HG02571 (cell line): Measurements from ENCODE around the gene BCO2.

Experiments used
- ATAC-seq: cut with Tn5 transposase; IDR thresholded peaks from one replicate; pipeline ENCODE4 v1.9.1; 2021; ENCODE audit warnings: mild to moderate bottlenecking, moderate library complexity; ENCODE audit not compliant: unreplicated experiment

Gene BCO2

DNA sequence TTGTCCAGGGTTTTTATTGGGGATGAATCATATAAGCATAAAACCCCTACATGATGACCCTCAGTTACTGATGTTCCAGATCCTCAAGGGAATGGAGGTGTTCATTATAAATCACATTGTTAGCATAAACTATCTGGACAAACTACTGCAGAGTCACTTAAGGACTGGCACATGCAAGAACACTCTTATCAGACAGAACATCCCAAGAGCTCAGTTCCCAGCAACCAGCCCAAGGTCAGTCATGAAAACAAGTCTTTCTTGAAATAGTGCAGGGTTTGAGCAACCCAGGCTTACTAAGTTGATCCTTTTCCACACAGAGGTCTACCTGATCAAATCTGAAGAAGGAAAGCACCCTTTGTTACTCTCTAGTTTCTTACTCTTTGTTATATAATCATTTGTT, 37.4 kb downstream of the BCO2 start:
- ATAC-seq: no peak

DNA sequence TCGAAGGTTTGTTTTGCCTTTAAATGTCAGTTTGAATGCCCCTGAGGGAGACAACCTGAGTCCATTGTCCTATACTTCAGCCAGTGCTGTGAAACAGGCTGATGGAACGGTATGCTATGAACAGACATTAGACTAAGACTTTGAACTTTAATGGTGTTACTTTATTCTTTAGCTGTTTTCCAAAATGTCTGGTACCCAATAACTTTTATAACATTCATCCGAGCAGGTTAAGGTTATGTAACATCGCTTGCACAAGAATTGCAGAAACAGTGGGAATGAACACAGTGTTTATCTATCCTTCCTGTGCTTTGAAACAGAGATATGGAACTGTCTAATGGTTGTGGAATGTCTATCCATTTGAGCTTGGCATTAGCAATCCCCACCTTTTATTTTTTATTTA, 38.4 kb downstream of the BCO2 start:
- ATAC-seq: no peak

DNA sequence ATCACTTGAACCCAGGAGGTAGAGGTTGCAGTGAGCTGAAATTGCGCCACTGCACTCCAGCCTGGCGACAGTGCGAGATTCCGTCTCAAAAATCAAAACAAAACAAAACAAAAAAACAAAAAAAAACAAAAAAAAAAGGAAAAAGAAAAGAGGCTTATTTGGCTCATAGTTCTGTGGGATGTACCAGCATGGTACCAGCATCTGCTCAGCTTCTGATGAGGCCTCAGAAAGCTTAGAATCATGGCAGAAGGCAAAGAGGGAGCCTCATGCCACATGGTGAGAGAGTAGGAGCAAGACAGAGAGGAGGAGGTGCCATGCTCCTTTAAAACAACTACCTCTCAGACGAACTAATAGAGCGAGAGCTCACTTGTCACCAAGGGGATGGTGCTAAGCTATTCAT, 40.3 kb downstream of the BCO2 start:
- ATAC-seq: no peak

DNA sequence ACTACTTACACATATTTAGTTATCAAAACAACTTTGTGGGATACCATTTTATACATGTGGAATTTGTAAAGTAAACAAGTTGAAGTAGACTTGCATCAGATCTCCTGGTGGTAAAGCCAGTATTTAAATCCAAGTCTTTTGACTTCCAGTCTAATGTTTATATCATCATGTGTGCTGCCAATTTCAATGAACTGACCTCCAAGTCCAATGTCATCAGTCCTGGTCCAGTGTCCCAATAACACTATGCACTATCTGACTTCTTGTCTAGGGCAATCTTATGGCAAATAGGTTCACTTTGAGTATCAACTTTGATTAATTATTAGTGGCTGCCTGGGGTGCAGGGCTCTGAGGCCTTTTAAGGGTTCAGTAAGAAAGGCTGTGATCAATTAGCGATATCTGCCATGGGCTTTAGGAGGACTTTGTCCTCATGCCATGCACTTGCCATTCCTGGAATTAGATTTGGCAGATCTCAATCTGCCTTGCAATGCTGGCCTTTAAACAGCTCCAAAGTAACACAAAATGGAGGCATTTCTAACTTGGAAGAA, 41.3 kb downstream of the BCO2 start:
- ATAC-seq: no peak

DNA sequence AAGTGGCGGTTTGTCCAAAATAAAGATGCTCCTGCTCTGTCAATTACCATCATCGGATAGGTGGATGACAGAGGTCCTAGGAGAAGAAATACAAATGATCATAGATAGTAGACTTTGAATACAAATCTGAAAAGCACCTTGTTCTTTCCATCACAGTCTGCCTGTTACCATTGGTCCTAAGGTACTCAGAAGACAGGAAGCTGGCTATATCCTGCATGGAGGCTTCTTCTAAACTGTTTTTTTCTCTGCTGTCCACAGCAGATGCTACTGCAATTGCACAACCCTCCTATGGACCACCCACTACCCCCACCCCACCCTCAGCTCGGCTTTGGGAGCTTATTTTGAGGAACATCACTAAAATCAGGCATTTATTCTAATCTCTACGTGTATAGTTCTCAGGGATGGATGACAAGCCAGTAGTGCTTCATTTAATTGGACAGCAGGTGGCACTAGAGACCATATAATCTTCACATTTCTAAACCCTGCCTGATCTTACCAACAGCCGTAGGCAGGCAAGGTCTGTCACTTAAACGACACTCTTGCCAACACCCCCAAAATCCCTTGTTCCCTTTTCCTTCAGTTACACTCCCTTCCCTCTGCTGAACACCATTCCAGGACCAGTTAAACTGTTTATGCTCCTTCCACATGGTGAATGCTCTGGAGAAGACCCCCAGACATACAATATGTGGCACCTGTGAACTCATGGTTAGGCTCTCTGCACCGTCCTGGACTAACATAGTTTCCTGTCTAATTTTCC, 44.3 kb downstream of the BCO2 start:
- ATAC-seq: peak; percentile 98

DNA sequence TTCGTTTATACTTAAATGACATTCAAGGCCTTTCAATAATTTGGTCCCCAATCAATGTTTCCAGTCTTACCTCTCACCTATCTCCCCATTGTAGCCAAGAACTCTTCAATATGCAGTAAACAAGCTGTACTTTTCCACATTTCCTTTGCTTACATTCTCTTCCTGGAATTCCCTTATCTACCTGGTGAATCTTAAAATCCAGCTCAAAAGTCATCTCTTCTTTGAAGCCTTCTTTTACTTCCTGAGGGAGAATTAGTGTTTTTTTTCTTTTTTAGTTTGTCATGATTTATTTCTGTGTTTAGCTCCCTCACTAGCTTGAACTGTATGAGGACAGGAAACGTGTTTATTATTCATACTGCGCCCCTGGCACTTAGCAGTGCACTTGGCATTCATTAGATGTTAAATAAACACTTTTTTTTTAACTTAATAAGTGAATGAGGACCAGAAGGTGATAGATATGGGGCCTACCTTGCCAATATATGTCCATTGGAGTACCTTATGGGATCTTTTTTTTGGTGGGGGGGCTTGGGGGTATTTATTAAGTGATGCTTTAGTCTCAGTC, 46.0 kb downstream of the BCO2 start:
- ATAC-seq: no peak

DNA sequence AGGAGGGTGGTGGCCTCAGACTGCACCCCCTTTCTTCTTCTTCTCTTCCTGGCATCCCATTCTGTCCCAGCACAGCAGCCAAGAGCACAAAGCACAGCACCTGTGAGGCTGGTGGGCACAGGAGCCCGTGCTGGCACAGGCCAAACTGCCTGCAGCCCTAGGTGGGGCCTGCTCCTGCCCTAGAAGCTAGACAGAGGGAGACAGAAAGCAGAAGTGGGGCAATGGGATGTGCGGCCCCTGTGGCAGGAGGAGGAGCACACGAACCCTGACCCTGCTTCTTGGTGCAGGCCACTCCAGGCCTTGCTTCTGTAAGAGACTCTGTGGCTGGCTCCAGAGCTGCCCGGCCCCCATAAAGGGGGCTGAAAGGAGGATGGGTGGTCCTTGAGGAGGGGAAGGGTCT, 47.0 kb downstream of the BCO2 start:
- no peak for ATAC-seq

DNA sequence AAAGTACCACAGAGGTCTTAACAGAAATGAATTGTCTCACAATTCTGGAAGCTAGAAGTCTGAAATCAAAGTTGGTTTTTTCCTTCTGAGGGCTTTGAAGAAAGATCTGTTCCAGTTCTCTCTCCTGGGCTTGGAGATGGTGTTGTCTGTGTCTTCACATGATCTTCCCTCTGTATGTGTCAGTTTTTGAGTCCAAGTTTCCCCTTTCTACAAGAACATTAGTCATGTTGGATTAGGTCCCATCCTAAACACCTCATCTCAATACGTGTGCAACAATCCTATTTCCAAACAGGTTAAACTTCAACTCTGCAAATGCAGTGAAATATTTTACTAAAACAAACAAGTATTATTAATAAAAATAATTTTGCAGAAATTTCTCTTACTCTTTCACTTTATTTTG, 47.8 kb downstream of the BCO2 start:
- no peak for ATAC-seq

DNA sequence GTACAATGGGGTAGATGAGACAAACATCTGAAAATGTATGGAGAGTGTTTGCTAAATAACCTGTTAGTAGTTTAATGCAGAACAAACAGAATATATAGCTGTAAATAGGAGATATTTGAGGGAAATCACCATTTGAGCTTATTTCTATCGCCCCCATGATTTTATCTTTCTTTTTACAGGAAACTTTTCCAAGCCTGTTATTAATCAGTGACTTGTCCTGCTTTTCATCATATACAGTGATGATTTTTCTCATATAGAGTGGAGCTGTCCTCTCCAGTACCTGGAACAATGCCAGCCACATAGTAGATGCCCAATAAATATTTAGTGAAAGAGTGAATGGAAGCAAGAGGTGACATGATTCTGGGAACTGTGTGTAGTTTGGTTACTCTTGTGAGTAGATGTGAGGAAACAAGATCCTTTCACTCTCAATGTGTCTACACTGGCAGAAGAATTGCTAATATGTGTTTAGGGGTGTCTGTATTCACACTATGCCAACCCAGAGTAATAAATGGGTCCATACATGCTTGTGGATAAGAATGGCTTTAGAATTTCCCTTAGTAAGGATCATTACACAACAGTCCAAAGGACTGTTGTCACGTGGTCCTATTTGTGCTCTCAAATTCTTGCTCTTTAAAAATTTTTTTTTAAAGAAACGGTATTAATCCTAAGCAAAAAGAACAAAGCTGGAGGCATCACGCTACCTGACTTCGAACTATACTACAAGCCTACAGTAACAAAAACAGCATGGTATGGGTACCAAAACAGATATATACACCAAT, 48.6 kb downstream of the BCO2 start:
- ATAC-seq: no peak

DNA sequence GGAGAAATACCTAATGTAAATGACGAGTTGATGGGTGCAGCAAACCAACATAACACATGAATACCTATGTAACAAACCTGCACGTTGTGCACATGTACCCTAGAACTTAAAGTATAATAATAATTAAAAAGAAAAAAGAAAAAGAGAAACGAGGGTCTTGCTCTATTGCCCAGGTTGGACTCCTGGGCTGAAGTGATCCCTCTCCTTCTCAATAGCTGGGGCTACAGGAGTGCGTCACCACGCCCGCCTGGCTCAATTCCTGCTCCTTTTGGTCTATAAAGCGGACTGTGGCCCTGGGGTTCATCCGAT, 50.4 kb downstream of the BCO2 start:
- no peak for ATAC-seq

DNA sequence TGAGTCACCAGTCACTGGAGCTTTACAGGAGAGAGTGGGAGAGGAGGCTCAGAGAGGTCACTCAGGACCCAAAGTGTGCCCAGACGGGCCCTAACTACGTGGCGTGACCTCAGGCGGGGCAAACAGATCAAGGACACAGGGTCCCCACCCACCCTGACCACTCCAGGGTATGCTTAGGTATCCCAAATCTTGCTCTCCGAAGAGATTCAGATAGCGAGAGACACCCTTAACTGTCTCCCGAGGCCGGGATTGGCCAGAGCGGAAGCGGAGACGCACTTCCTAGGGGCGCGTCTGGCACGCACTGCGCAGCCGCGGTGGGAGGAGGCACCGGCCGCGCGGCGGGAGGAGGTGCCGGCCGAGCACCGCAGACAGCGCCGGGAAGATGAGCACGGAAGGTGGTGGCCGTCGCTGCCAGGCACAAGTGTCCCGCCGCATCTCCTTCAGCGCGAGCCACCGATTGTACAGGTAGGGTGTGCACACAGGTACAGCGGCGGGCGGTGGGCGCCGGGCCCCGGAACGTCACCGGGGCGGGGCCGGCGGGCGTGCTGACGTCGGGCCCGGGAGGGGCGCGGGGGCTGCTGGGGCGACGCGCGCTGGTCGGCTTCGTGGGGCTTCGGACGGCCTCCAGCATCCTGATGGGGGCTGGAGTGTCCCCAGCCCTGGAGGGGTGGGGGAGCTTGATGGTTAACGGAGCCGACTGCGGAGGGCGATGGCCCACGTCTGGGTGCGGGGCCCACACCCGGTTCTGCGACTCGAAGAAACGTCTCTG, 50.9 kb downstream of the BCO2 start, which contains the start of gene PTS:
PTS (plus strand) TSS at position 367 of the 769 bp plus-strand sequence; CDS start at position 383, 16 bp downstream.
- ATAC-seq: peak; percentile 96

DNA sequence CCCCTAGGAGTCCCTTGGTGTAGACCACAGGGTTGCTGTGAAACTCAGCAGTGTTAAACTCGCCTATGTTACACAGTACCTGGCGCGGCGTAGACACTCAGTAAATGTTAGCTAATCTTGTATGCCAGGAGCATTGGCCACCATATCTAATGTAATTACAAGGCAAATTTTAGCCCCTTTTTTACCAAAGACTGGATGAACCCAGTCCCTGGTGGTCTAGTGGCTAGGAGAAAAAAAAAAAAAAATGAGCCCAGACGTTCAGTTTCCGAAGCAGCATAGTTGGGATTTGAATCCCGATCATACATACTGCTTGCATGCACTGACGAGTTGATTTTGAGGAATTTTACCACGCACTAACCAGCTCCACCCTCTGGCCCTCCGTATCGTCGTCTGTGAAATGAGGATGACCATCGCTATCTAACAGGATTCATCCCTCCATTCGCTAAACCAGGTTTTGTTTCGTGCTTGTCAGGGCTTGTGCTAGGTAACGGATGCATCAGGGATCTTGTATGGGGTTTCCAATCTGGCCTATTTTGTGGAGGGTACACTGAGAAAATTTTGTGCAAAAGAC, 51.6 kb downstream of the BCO2 start:
- peak; percentile 51 for ATAC-seq

DNA sequence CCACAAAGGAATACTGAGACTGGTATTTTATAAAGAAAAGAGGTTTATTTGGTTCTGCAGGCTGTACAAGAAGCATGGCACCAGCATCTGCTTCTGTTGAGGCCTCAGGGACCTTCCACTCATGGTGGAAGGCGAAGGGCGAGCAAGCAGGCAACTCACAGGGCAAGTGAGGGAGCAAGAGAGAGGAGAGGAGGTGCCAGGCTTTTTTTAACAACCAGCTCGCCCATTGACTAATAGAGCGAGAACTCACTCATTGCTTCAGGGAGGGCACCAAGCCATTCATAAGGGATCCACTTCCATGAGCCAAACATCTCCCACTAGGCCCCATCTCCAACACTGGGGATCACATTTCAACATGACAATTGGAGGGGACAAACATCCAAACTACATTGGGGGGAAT, 52.2 kb downstream of the BCO2 start:
- ATAC-seq: no peak

DNA sequence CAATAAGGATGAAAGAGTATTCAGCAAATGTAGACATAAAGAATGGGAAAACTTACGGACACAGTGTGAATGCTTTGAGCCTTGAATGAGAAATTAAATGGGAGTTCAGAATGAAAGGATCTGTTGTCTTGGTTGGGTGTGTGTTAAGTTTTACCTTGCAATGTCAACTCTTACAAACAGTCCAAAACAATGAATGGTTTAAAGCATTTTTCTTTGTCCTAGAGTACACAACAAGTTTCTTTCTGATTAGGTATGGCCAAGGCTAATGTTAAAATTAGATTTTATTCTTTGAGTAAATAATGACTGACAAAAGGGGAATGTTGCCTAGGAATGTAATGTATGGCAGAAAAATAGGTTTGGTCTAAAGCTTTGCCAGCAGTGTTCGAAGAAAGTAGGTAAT, 53.4 kb downstream of the BCO2 start:
- ATAC-seq: no peak

DNA sequence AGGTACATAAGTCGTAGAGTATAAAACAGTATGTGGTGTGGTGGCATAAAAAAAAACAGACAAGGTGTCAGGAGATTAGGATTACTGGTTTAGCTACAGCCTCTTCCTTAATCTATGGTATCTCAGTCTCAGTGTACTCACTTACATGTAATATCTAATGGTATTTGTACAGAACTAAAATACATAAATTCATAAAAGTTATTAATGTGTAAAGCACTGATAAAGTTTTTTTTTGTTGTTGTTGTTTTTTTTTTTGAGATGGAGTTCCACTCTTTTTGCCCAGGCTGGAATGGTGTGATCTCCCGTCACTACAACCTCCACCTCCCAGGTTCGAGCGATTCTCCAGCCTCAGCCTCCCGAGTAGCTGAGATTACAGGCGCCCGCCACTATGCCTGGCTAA, 53.8 kb downstream of the BCO2 start:
- ATAC-seq: no peak

DNA sequence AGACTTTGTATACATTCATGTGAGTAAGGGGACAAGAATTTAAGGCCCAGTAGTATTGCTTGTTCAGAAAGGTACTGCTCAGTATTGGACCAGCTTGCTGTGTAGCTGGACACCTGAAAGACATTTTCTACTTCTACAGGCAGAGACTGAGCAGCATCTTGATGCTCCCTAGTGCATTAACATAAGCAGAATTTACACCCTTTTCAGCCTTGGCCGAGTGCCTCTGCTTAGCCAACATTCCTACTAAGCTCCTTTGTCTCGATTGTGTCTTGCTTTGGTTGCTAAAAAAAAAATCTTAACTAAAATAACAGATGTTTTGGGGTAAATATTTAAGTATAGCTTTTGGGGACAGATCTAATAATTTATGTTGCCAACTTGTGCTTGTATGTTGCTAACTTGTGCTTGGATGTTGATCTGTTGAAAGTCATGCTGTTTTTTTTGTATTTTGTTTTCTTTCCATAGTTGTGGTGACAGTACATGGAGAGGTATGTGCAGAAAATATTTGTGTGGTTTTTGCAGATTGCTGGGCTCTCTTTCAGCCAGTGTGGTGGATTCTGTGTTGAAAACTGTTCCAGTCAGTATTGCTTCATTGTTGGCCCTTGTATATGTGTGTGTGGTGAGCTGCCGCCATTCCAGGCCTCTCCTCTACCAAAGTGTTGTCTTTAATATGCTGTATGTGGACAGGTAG, 54.6 kb downstream of the BCO2 start:
- no peak for ATAC-seq

DNA sequence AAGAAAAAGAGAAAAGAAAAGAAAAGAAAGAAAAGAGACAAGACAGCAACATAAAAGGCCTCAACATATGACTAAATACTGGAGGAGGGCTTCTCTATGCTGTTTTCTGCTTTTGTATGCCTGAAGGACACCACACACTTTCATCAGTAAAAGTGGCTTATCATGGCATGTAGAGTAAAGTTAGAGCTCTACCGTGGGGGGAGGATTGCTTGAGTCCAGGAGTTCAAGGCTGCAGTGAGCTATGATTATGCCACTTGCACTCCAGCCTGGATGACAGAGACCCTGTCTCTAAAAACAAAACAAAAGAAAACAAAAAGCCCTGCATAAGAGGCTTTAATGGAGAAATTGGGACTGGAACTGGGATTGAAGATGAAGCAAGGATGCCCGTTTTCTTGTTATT, 56.6 kb downstream of the BCO2 start:
- no peak for ATAC-seq

DNA sequence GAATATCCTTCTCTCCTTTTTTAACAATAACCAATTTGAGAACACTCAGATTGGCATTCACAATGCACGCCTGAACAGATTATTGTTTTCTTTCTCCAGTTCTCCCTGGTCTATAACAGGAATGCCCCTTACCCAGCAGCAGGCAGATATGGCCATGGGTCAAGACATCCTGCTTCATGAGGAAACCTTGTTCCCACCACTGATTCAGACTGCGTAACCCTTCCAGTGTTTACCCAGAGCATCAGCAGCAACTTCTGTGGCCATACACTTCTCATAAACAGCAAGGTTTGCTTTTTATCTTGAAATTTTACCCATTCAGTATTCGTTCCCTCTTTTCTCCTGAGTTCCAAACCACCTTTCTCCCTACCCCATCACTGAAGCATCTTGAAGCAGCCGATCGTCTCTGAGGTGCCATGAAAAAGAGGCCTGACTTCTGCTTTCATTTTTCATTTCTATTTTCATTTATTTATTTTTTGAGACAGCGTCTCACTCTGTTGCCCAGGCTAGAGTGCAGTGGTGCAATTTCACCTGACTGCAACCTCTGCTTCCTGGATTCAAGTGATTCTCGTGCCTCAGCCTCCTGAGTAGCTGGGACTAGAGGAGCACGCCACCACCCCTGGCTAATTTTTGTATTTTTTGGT, 60.6 kb downstream of the BCO2 start:
- no peak for ATAC-seq

DNA sequence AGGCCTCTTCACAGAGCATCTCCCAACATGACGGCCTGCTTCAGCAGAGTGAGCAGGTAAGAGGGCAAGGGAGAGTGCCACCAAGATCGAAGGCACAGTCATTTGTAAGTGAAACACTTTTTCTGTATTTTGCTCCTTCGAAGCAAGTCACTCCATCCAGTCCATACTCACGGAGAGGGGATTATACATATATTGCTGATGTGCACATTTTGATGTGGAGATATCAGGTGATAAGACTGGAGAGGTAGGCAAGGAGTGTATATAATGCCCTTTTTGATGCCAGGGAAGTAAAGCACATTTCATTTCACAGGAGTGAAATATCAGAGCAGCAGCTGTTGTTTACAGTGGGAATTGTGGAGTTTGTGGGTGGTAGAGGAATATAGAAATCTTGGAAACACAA, 62.1 kb downstream of the BCO2 start:
- ATAC-seq: no peak

DNA sequence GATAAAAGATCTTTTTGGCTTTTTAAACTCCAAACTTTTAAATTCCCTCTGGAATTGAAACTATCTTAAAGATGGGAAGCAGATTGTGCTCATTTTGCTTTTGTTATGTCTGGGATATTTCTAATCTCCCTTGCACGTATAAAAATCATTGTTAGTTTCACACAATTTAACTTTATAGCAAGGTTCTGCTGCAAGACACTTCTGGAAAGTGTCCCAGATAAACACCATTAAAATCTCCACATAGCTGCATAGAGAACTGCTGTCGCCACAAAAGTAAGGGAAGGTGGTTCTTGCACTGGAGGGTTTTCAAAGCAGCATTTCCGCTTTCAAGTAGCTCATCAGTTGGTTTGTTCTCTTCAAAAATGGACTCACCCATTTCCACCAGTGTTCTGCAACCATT, 62.7 kb downstream of the BCO2 start:
- no peak for ATAC-seq
